NOMO-1 treated with dmso at 0.1 percent for 144 hours (cell line): ENCODE measurements around the gene PNKP.

Source experiments
- DNase-seq: peaks from one replicate; lab custom pipeline; 2025; ENCODE audit not compliant: unreplicated experiment; lab: John Stamatoyannopoulos, UW

The PNKP gene

DNA sequence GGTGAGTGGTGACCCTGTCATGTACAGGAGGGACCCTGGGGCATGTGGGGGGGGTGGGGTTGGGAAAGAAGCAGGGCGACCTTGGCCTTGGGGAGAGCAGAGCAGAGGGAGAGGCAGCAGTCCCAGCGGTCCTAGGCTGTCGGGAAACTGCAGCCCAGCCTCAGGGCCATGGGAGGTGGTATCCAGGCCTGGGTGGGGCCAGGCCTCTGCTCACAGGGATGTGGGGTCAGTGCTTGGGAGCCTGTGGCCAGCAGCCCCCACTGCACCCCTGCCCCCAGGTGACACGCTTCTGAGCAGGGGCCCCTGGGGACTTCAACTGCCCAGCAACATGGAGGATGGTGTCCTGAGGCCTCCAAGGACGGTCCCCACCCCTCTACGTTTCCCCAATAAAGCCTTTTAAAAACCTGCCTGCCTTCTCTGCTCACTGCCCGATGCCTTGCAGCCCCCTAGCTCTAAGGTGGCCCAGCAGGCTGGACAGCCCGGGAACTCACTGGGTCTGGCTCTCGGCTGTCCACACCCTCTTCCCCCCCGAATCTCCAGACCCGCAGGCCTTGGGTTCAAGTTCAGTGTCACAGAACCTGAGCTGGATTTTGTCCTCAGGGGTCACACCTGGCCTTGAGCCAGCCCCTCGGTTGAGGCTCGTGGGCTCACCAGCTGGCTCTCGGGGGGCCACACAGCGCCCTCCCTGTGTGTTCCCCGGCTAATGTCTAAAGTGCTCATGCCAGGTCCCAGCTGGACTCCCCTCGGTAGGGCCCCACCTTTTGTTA is 6.9 kb downstream of the PNKP start:
- DNase-seq = no peak

DNA sequence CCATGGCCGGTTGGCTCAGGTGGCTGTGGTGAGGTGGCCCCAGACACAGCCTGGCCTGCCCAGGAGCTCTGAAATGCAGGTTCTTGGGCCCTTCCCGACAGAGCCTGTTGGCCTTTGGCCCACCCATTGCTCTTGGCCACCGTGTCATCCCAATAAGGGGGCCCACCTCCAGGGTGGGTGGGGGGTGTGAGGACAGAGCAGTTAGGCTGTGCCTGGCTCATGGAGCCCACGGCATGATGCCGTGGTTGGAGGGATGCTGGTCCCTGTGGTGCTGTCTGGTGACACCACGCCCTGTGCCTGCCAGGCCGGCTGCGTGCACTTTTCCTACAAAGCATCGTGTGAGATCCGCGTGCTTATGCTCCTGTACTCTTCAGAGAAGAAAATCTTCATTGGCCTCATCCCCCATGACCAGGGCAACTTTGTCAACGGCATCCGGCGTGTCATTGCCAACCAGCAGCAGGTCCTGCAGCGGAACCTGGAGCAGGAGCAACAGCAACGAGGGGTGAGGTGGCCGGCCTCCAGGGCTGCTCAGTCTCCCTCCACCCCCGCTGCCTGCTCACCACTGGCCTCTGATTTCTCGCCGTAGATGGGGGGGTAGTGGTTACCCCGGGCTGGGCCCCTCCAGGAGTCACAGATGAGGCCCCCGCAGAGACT is 7.6 kb downstream of the PNKP start:
- no peak for DNase-seq

DNA sequence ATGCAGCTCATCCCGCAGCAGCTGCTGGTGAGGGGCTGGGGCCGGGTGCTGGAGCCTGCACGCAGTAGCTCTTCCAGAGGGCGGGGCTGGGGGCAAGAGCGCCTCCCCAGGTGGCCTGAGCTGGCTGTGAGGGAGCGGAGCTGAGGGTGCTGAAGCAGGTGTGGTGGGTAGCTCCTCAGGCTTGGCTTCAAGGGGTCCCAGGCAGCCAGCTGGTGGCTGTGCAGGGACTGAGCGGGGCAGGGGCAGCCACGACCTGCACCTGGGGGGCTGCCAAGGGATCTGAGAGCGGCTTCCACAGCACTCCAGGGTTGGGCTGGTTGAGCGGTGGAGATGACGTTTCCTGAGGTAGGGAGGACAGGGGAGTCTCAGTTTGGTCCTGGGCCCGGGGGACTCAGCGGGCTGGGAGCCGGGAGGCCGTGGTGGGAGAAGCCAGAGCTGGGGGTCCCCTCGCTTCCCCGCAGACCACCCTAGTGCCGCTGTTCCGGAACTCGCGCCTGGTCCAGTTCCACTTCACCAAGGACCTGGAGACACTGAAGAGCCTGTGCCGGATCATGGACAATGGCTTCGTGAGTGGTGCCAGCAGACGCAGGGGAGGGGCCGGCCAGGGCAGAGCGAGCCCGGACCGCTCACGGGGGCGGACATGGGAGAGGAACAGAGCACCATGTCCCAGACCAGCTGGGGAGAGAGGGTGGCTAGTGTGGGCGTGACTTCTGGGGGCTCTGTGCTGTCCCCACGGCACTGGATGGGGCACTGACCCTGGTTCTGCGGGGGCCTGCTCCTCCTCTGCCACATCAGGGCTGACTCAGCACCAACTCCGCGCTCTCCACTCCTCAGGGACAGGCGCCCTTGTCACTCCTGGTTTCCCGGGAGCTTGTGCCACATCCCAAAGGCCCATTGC is 9.0 kb downstream of the PNKP start:
- DNase-seq = no peak

DNA sequence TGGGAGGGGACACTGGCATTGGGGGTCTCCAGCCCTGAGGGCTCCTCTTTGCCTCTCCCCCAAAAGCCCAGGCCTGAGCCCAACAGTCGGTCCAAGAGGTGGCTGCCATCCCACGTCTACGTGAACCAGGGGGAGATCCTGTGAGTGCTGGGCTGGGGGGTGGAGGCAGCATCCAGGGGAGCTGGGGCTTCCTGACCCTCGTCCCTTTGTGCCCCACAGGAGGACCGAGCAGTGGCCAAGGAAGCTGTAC is 9.6 kb downstream of the PNKP start:
- no peak for DNase-seq

DNA sequence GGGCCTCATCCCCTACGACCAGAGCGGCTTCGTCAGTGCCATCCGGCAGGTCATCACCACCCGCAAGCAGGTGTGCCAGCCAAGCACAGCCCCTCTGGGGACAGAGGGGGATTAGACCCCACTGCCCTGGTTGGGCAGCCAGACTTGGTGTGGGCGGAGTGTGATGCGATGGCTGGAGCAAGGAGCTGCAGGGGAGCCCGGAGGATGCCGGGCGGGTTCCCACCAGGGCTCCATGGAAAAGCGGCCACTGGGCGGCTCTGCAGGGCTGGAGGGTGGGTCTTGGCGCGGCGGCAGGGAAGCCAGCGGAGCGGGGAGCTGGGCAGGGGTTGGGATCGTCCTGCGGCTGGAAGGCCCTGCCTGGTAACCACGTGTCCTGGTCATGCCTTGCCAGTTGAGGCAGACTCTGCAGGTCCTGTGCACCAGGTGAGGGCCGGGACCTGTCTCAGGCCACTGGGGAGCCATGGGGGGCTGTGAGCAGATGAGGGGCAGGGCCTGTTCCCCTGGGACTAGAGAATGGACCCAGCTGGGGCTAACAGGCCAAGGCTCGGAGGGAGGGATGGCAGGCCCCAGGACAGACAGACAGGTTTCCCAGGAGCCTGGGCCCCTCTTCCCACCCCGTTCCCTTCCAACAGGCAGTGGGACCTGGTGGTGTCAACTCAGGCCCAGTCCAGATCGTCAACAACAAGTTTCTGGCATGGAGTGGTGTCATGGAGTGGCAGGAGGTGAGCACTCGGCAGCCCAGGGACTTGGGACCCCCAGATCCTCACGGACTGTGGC is 10.1 kb downstream of the PNKP start:
- DNase-seq = no peak

DNA sequence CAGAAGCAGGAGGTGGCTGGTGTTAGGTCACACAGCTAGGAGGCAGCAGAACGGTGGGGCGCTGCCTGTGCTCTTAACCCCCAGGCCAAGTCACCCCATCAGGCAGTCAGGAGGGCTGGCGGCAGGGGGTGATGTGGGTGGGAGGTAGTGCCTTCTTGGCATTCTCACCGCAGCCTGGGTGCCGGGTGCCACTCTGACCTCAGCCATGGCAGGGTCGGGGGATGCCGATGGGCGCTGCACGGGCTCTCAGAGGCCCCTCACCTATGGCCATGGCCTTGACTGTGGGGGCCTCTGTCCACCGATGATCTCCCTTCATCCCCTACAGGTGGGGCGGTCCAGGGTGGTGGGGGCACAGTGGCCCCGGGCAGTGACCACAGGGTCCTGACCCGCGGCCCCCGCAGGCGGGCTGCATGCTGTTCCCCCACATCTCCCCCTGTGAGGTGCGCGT is 10.8 kb downstream of the PNKP start:
- no peak for DNase-seq

DNA sequence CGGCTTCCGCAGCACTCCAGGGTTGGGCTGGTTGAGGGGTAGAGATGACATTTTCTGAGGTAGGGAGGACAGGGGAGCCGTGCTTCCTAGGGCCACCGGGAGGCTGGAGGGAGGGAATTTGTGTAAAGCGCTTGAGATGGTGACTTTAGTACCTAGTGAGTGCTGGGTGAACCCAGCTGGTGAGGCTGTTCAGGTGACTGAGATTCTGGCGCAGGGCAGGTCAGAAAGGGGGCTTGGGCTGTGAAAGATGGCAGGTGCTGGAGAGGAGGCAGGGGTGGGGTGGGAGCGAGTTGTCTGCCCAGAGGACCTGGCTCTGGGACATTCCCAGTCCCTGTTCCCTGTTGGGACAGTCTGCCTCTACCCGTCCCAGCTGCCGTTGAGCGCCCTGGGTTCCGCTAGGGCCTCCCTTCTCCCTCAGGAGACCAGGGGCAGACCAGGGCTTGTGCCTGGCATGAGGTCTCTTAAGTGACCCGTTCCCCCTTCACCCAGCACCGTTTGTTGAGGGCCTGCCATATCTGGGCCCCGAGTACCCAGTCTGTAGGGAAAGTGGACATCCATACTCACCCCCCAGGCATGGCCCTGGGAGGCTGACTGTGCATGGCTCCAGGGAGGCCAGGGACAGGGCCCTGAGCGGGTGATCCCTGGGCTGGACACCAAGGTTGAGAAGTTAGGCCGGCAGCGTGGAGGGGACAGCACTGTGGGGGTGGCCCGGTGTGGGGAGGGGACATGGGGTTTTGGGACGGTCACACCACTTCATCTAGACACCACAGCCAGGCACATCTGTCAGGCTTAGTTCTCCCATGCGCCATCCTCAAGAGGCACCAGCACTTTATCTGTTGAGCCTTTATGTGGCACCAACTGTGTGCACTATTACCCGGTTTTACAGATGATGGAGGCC is 11.5 kb downstream of the PNKP start:
- no peak for DNase-seq

DNA sequence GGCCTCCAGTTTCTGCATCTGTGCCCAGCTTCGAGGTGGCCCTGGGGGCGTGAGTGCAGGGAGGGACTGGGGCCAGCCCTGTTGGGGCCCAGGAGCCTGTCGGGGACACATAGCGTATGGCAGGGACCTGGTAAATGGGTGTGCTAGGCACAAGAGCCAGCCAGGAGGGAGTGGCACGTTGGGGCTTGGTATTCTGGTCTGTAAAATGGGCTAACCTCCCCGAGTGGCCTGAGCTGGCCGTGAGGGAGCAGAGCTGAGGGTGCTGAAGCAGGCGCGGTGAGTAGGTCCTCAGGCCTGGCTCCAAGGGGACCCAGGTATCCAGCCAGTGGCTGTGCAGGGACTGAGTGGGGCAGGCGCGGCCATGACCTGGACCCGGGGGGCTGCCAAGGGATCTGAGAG is 12.1 kb downstream of the PNKP start:
- DNase-seq = no peak

DNA sequence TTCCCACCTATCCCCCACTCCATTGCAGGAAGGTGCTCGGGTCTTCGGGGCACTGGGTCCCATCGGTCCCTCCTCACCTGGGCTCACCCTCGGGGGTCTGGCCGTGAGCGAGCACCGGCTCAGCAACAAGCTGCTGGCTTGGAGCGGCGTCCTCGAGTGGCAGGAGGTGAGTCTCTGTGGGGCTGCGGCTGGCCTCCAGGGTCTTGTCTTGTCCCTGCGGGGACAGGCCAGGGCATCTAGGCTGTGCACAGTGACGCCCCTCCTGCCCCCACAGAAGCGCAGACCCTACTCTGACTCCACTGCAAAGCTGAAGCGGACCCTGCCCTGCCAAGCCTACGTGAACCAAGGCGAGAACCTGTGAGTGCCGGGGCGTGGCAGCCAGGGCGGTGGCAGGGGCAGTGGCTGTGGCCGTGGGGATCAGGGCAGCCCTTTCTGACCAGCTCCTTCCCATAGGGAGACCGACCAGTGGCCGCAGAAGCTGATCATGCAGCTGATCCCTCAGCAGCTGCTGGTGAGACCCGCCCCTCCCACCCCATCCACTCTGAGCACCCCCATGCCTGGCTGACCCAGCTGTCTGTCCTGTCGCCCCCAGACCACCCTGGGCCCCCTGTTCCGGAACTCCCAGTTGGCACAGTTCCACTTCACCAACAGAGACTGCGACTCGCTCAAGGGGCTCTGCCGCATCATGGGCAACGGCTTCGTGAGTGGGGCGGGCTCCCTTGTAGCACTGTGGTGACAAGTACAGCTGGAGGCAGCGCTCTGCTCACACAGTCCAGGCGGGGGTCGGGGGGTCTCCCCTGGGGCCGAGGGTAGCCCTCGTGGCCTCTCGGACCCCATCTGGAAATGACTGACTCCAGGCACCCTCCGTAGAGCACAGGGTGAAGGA is 12.8 kb downstream of the PNKP start:
- no peak for DNase-seq

DNA sequence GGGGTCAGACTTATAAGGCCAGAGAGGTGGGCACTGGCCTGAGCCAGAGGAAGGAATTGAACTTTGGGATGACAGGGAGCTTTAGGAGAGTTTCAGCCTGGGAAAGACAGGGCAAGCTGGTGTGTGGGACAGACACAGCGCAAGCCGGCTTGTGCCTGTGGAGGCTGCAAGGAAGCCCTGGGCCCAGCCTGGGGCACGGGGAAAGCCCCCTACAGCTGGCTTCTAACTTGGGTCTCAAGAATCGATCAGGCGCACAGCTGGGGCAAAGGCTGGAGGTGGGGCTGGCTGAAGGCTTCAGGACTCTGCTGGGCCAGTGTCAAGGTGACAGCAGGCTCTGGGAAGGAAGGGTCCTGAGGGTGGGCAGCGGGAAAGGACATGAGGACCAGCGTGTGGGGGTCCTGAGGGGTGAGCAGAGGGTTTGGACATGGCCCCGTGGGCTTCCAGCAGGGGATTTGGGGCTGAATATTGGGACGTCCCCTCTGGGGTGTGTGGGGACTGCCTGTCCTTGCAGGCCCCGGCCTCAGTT is 13.5 kb downstream of the PNKP start:
- DNase-seq = no peak

DNA sequence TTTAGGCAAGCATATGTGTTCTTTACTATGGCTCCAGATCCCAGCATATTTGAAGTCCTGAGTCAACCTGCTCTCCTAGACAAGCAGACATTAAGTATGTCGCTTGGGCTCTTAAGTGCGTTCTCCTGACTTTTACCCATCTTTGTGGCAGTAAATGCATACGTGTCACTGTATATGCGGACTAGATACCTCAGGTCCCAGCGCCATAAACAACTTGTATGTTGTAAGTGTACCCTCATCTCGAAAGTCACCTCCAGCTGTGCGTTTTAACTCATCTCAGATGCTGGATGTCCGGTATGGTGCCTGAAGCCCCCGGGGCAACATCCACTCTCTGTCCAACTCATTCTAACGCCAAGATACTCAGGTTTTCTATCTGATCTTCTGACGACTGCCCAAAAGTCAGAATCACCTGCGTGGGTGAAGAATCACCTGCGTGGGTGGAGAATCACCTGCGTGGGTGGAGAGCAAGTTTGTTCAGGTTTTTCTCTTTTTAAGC is 14.7 kb downstream of the PNKP start:
- no peak for DNase-seq

DNA sequence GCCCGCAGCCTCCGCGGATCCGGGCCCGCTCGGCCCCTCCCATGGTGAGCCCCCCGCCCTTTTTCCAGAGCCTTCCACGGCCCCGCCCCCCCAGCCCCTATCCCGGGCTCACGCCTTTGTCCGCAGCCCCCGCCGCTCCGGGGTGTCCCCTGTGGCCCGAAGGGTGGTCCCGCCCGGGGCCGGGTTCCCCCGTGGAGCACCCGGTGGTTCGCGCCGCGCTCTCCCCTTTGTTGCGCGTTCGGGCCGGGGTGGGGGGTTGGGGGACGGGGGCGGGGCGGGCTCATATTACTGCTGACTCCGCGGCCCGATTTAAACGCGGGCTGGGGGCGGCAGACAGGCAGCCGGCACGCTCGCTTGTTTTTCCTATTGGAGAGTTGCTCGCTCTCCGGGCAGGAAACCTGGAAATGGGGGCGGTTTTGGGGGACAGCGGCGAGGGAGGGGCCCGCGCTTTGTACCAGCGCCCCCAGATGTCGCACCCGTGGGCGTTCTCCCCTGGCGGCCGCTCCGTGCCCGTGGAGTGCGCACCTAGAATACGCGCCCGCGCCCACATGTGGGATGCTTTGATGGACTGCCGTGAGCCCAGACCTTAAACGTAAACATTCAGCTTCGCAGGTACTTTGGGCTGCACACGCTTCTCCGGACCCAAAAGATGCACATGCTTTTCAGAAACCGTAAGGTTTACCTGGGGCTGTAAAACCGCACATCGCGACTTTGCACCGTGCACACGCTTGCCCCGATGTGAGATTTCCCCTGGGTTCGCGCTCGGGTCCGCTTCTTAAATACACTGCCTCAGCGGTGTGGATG is 15.7 kb downstream of the PNKP start:
- no peak for DNase-seq

DNA sequence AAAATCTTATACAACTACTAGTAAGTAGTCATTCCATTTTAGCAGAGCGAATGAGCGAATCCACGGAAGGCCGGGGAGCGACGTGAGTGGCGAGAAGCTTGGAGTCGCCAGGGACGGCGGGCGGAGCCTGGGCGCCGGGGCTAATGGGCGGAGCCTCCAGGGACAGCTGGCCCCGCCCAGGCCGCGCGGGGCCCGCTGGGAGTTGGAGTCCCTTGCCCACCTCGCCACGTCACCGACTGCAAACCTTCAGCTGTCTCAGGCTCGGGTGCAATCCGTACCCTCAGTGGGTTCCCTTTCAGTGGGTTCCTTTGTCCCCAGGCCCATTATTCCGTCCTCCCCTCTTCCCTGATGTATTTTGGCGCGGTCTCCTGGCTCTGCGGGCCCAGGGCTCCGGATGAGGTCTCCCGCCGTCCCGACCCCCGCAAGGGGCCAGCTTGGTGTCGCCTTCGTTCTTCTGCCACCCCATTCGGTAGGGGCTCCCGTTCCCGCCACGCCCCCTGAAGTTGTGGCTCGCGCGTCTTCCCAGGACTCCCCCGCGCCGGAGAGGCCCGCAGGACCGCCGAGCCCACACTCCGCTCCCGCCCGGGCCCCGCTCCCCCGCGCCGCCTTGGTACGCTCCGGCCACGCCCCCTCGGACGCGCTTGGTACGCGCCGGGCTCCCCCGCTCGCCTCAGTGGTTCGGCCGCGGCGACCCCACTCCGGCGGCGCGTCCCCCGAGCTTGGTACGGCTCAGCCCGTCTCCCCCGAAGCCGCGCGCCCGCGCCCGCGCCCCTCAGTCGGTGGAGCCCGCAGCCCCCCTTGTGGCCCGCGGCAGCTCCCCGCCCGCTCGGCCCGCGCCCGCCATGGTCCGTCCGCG is 16.7 kb downstream of the PNKP start, which contains the start of gene PTOV1:
Gene PTOV1, plus strand, starts transcription at position 673 of the 856 bp plus-strand sequence.
- DNase-seq = peak; percentile 83

DNA sequence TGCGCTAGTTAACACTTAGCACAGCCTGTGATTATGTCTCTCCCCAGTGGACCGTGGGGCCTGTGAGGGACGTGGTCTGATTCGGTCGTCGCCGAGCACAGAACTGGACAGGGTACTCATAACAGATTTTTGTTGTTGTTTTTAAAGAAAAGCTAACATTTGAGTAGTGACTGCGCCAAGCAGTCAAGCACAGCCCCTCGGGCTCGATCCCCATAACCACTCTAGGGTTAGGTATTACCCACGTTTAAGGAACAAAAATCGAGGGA is 17.2 kb downstream of the PNKP start:
- no peak for DNase-seq

DNA sequence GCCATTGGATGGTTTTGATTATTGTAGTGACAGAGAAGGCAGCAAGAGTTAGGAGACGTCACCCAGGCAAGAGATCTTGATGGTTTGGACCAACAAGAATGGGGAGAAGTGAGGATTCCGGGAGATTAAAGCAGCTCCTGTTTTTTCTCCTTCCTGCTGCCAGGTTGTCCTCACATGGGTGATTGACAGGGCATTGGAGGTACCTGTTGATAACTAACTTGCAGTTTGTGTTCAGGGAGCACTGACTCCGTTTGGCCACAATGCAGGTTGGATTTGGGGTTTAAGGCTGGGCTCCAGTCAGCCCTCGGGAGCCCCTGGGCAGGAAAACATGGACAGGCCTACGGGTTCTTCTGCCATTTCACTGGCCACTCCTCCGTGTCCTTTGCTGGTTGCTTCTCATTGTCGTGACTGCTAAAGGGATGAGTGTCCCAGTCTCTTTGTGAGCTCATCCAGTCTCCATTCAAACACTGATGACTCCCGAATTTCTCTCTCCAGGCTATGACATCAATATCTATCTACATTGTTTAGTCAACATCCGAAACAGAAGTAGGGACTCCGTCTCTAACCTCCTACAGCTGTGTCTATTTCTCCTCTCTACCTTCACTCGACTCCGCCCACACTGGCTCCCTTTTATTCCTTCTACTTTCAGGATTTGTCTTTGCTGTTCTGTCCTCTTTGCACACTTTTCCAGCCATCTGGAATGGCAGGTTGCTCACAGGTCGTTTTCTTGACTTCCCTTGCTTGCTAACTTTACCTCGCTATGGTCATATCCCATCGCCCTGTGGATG is 17.7 kb downstream of the PNKP start:
- no peak for DNase-seq

DNA sequence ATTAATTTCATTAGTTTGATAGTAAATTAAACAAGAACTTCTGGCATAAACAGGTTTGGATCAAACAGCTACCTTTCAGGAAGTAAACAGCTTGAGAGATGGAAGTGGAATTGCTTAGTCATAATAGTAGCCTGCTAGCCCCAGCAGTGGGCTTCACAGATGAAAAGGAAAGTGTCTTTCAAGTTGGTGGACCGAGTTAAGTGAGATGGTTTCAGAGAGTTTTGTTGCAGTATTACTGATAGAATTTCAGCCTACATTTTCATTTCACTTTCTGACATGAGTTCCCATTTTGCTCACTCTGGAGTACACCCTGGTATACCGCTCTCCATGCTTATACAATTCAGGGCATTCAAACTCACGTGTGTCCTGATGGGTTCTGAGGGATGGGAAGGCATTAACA is 18.4 kb downstream of the PNKP start:
- DNase-seq = no peak
